ENCODE measurements around the gene ZNF521.

GRCh38 chr18:25360301-25360899 is 8.4 kb upstream of the ZNF521 start:
- TF ChIP-seq ZNF274 (IDR thresholded peaks at IDR 0.05; ENCODE audit: low read depth, low read length): no peak
- TF ChIP-seq YY1 (IDR thresholded peaks at IDR 0.05; ENCODE audit: insufficient read depth, insufficient read length): no peak
